Measurements from ENCODE around the gene SEC61A1.
A peak's percentile ranks its signal among the peaks of the same experiment; 100 is the strongest.

The SEC61A1 gene

DNA sequence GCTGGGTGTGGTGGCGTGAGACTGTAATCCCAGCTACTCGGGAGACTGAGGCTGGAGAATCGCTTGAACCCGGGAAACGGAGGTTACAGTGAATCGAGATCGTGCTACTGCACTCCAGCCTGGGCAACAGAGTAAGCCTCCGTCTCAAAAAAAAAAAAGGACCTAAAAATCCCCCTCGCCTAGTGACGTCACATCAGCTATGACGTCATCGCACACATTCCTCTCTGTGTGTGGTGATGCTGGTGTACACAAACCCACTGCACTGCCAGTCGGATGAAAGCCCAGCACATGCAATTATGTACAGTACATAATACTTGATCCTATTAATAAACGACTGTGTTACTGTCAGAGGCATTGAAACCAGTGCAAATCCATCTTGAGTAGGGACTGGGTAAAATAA is 40.2 kb upstream of the SEC61A1 start:
- DNase-seq (ENCODE audit: low read depth), result peak; percentile 3
- TF ChIP-seq CTCF (IDR thresholded peaks at IDR 0.05; ENCODE audit: low read length, missing control alignments), result no peak
- no peak overlapping the region for H3K4me3 ChIP-seq (replicated peaks; ENCODE audit: low read depth, low read length)

- TF ChIP-seq CTCF (IDR thresholded peaks at IDR 0.05; ENCODE audit: low read length, missing control alignments), result no peak
- DNase-seq (ENCODE audit: low read depth), result no peak
- no peak overlapping the region for H3K4me3 ChIP-seq (replicated peaks; ENCODE audit: low read depth, low read length)
Observed at GRCh38 chr3:128014548-128014947, 37.7 kb upstream of the SEC61A1 start.

GRCh38 chr3:128016502-128016901 is 35.7 kb upstream of the SEC61A1 start:
- no peak overlapping the region for H3K4me3 ChIP-seq (replicated peaks; ENCODE audit: low read depth, low read length)
- TF ChIP-seq CTCF (IDR thresholded peaks at IDR 0.05; ENCODE audit: low read length, missing control alignments), result no peak
- no peak for DNase-seq (ENCODE audit: low read depth)

GRCh38 chr3:128021768-128022372 is 30.4 kb upstream of the SEC61A1 start:
- no peak for TF ChIP-seq CTCF (IDR thresholded peaks at IDR 0.05; ENCODE audit: low read length, missing control alignments)
- no peak for DNase-seq (ENCODE audit: low read depth)
- H3K4me3 ChIP-seq (replicated peaks; ENCODE audit: low read depth, low read length), result no peak overlapping the region

- no peak for TF ChIP-seq CTCF (IDR thresholded peaks at IDR 0.05; ENCODE audit: low read length, missing control alignments)
- DNase-seq (ENCODE audit: low read depth), result no peak
- H3K4me3 ChIP-seq (replicated peaks; ENCODE audit: low read depth, low read length), result no peak overlapping the region
Observed at GRCh38 chr3:128033102-128033501, 19.1 kb upstream of the SEC61A1 start.

DNA sequence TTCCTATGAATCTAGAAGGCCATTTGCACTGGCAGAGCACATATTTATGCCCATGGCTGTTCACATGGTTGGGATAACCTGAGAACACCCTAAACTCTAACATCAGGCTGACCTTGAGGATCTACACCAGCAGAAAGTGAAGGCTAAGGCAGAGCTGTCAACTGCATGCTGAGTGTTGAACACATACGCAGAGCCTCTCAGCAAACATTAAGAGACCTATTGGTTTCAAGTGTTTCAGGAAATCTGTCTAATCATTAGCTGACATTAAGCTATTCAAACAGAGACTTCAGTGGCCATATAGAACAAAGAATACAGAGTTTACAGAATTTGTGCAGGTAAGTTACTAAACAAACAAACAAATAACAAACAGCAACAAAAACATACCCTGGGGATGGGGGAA is 16.1 kb upstream of the SEC61A1 start:
- no peak for DNase-seq (ENCODE audit: low read depth)
- no peak for TF ChIP-seq CTCF (IDR thresholded peaks at IDR 0.05; ENCODE audit: low read length, missing control alignments)
- no peak overlapping the region for H3K4me3 ChIP-seq (replicated peaks; ENCODE audit: low read depth, low read length)

GRCh38 chr3:128040041-128040440 is 12.2 kb upstream of the SEC61A1 start:
- DNase-seq (ENCODE audit: low read depth), result no peak
- no peak for TF ChIP-seq CTCF (IDR thresholded peaks at IDR 0.05; ENCODE audit: low read length, missing control alignments)
- H3K4me3 ChIP-seq (replicated peaks; ENCODE audit: low read depth, low read length), result no peak overlapping the region
